ENCODE measurements around the gene EHHADH. TPM values are rescaled to one million over a fixed set of nuclear protein-coding genes. Genes with fewer than 3 reads are reported as not detected.

EHHADH gene
- total and polyA plus RNA-seq, 2 experiments from 2014 or later = 2.7 to 3.1 TPM

DNA sequence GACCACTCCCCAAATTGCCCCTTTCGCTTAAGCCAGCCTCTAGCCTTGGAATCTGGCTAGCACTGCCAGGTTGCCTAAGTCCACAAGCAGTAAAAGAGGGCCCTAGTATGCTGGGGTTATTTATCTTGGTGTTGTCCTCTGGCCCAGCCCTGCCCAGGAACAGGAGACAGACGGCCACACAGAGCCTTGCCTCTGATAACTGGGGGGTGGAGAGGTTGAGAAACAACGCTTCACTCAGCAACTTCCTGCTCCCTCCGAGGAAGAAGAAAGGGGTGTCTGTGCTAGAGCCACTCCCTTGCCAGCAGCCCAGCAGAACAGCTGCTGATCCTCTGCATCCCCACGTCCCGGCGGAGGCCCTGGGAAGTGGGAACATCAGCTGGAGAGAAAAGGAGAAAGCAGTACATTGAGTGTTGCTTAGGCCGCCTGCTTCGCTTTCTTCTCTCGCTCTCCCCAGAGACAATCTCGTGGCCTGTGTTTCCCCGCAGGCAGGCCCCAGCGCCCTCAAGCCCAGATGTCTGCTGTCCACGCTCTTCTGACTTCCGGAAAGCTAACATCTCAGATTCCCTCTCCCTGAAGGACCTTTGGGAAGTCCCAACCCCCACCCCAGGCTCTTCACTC is 78.4 kb downstream of the EHHADH start:
- Histone ChIP-seq H3K9ac (no peak overlapping the region), H3K27ac (no peak overlapping the region), H3K79me2 (ENCODE audit: insufficient read depth) (no peaks in the 10 kb centered on the region), H2AFZ (peak overlapping the region; percentile 71), H3K4me1 (ENCODE audit: insufficient read depth) (no peaks in the 10 kb centered on the region), H3F3A (ENCODE audit: insufficient read depth) (no peaks in the 10 kb centered on the region), H3K4me2 (ENCODE audit: unreplicated experiment) (no peak overlapping the region), H3K36me3 (ENCODE audit: low read depth) (no peaks in the 10 kb centered on the region), H3K9me3 (ENCODE audit: low read depth) (no peaks in the 10 kb centered on the region), H4K20me1 (ENCODE audit: insufficient read depth) (no peaks in the 10 kb centered on the region), H3K9me2 (ENCODE audit: insufficient read depth) (no peaks in the 10 kb centered on the region), H3K4me3 (no peak overlapping the region), H3K27me3 (replicated peaks; ENCODE audit: insufficient read depth) (peaks cover 19% of the 10 kb centered on the region)
- DNase-seq = no peak
- in situ Hi-C loops (cut with MboI) = no loop called here
- TF ChIP-seq EZH2 (IDR thresholded peaks at IDR 0.05; ENCODE audit: insufficient read depth, poor library complexity, severe bottlenecking) (no peak), EZH2phosphoT487 (IDR thresholded peaks at IDR 0.05; ENCODE audit: insufficient read depth, low read depth) (no peak)
- WGBS, 2 experiments (ENCODE audit: low coverage in 1 of 2, low lambda C conversion rate in 2 of 2, missing lambda C conversion rate in 2 of 2) = 52 to 62% methylated on average over 10 to 15 of the region's 15 CpGs

DNA sequence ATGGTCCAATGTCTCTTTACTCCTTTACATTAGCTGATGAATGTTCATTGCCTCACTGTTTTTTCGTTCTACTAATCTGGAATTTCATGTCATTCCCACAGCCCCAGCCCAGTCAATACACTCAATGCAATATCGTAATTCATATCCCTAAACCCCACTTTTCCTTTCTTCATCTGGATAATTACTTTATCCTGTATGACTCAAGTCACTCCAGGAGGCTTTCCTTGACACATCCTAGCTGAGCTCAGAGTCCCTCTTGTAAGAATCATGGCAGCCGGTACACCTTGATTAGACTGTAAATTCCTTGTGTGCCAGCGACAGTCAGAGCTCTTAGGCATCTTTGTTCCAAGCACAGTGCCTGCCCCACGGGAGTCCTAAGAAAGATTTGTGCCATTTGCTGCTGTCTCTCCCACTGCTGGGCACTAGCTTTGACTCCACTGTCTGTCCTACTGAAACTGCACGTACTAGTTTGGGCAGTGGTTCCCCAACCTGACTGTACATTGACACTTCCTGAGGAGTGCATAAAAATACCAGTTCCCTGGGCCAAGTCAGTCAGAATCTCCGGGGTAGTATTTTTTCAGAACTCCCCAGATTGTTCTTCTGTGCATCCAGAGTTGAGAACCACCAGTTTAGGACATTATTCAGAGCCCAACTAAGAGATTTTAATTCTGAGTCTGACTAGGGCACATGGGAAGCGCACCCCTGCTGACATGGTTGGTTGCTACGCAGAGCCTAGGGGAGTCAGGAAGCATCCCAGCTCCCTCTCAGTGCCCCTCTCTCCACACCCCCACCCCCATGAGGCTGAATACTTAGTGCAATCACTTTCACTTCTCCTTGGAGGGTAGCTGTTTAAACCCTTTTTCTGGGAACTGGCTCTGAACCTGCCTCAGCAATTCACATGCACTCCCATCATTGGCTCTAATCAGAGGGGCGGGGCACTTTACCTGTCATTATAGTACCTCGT is 81.5 kb downstream of the EHHADH start:
- H2AFZ ChIP-seq = no peak overlapping the region
- H3K36me3 ChIP-seq (ENCODE audit: low read depth) = no peaks in the 10 kb centered on the region
- in situ Hi-C loops (cut with MboI) = no loop called here
- 0 out of 2 replicates have a peak, but pooled peaks cover under 1% of the 10 kb centered on the region for H3K27me3 ChIP-seq (replicated peaks; ENCODE audit: insufficient read depth)
- H3K9ac ChIP-seq = no peak overlapping the region
- H3K79me2 ChIP-seq (ENCODE audit: insufficient read depth) = no peaks in the 10 kb centered on the region
- no peak for DNase-seq
- 71 to 78% methylated on average over 11 of the region's 11 CpGs for WGBS, 2 experiments (ENCODE audit: low coverage in 1 of 2, low lambda C conversion rate in 2 of 2, missing lambda C conversion rate in 2 of 2)
- H3K4me2 ChIP-seq (ENCODE audit: unreplicated experiment) = no peak overlapping the region
- no peak overlapping the region for H3K27ac ChIP-seq
- H3K4me3 ChIP-seq = no peak overlapping the region
- no peaks in the 10 kb centered on the region for H4K20me1 ChIP-seq (ENCODE audit: insufficient read depth)
- H3K9me2 ChIP-seq (ENCODE audit: insufficient read depth) = no peaks in the 10 kb centered on the region
- H3K9me3 ChIP-seq (ENCODE audit: low read depth) = no peaks in the 10 kb centered on the region
- no peaks in the 10 kb centered on the region for H3K4me1 ChIP-seq (ENCODE audit: insufficient read depth)
- no peaks in the 10 kb centered on the region for H3F3A ChIP-seq (ENCODE audit: insufficient read depth)
- TF ChIP-seq EZH2 (IDR thresholded peaks at IDR 0.05; ENCODE audit: insufficient read depth, poor library complexity, severe bottlenecking) (no peak), EZH2phosphoT487 (IDR thresholded peaks at IDR 0.05; ENCODE audit: insufficient read depth, low read depth) (no peak)

DNA sequence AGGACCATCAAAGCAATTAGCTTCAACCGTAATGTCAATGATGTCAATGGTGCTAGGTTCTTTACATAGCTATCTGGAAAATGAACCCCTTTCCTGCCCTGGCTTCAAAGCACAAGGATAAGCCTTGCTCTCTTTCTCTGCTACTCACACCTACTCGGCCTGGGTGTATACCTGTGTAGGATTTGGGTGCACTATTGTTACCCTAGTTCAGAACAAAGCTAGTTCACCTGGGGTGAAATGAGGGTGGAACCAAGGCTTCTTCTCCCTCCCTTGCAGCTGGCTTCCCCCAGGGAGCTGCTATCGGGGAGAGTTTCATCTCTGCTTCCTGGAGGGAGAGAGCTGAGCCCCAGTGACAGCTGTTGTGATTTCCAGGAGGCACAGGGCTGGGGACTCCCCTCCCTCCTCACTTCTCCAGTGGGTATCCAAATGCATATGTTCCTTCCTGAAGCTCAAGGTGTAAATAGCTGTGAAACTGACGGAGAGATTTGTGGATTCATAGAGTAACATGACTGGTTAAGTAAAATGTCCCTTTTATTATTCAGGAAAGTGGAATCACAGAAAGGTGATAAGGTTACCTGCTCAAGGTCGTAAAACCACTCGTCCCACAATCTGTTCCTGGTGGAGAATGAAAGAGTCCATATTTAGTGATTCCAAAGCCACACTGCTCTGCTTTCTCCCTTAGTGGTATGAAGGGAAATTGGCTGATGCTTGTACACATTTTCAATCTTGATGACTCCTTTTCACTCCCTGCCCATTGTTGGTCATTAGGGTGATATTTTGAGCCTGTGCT is 89.2 kb downstream of the EHHADH start:
- no peaks in the 10 kb centered on the region for H3K4me1 ChIP-seq (ENCODE audit: insufficient read depth)
- no peaks in the 10 kb centered on the region for H4K20me1 ChIP-seq (ENCODE audit: insufficient read depth)
- no peaks in the 10 kb centered on the region for H3K9me3 ChIP-seq (ENCODE audit: low read depth)
- no peak overlapping the region for H2AFZ ChIP-seq
- no peak for DNase-seq
- 38 to 43% methylated on average over 6 of the region's 6 CpGs for WGBS, 2 experiments (ENCODE audit: low coverage in 1 of 2, low lambda C conversion rate in 2 of 2, missing lambda C conversion rate in 2 of 2)
- H3K4me3 ChIP-seq = no peak overlapping the region
- no peak overlapping the region for H3K27ac ChIP-seq
- 0 out of 2 replicates have a peak, but pooled peaks cover 8% of the 10 kb centered on the region for H3K27me3 ChIP-seq (replicated peaks; ENCODE audit: insufficient read depth)
- no peak overlapping the region for H3K9ac ChIP-seq
- no peak overlapping the region for H3K4me2 ChIP-seq (ENCODE audit: unreplicated experiment)
- in situ Hi-C loops (cut with MboI) = no loop called here
- H3K79me2 ChIP-seq (ENCODE audit: insufficient read depth) = no peaks in the 10 kb centered on the region
- no peaks in the 10 kb centered on the region for H3K9me2 ChIP-seq (ENCODE audit: insufficient read depth)
- TF ChIP-seq EZH2phosphoT487 (IDR thresholded peaks at IDR 0.05; ENCODE audit: insufficient read depth, low read depth) (no peak), EZH2 (IDR thresholded peaks at IDR 0.05; ENCODE audit: insufficient read depth, poor library complexity, severe bottlenecking) (no peak)
- H3F3A ChIP-seq (ENCODE audit: insufficient read depth) = no peaks in the 10 kb centered on the region
- H3K36me3 ChIP-seq (ENCODE audit: low read depth) = no peaks in the 10 kb centered on the region

DNA sequence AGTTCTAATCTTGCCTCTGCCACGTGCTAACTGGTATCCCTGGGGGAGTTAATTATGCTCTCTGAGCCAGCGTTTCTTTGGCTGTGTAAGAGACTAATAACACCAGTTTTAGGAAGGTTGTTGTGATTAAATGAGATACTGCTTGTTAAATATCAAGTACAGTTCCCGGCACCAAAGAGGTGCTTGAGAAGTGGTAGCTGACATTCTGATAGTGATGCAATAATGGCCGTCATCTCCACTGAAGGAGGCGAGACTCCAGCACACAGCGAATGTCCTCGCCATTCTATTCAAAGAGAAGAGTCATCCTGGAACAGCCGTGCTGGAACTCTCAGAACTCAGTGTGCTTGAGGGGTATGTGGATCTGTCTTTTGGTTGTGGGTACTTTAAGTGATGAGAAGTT is 91.2 kb downstream of the EHHADH start:
- Histone ChIP-seq H3K27me3 (replicated peaks; ENCODE audit: insufficient read depth) (peaks cover 20% of the 10 kb centered on the region), H3K4me1 (ENCODE audit: insufficient read depth) (no peaks in the 10 kb centered on the region), H2AFZ (no peak overlapping the region), H3K9ac (no peak overlapping the region), H3K27ac (no peak overlapping the region), H3K79me2 (ENCODE audit: insufficient read depth) (no peaks in the 10 kb centered on the region), H4K20me1 (ENCODE audit: insufficient read depth) (no peaks in the 10 kb centered on the region), H3K36me3 (ENCODE audit: low read depth) (no peaks in the 10 kb centered on the region), H3K9me2 (ENCODE audit: insufficient read depth) (no peaks in the 10 kb centered on the region), H3F3A (ENCODE audit: insufficient read depth) (no peaks in the 10 kb centered on the region), H3K9me3 (ENCODE audit: low read depth) (no peaks in the 10 kb centered on the region), H3K4me2 (ENCODE audit: unreplicated experiment) (no peak overlapping the region), H3K4me3 (no peak overlapping the region)
- TF ChIP-seq EZH2phosphoT487 (IDR thresholded peaks at IDR 0.05; ENCODE audit: insufficient read depth, low read depth) (no peak), EZH2 (IDR thresholded peaks at IDR 0.05; ENCODE audit: insufficient read depth, poor library complexity, severe bottlenecking) (no peak)
- in situ Hi-C loops (cut with MboI) = no loop called here
- DNase-seq = no peak
- WGBS, 2 experiments (ENCODE audit: low coverage in 1 of 2, low lambda C conversion rate in 2 of 2, missing lambda C conversion rate in 2 of 2) = 67 to 69% methylated on average over 8 of the region's 8 CpGs

Measured in GM23248 (cell line).